HepG2 (cell line): ENCODE results near the gene ARHGAP26. TPM values are rescaled to one million over a fixed set of nuclear protein-coding genes. Genes with fewer than 3 reads are reported as not detected.

Source experiments
- EED ChIP-seq: sonication (generic); formaldehyde crosslinking; IDR thresholded peaks from 2 replicates; pipeline ENCODE4 v1.5.0; 2020; ENCODE audit warnings: mild to moderate bottlenecking, missing genetic modification reagents
- HDAC2 ChIP-seq: sonication (generic); formaldehyde crosslinking; IDR thresholded peaks from 2 replicates; pipeline ENCODE4 v1.4.0; 2020; ENCODE audit warnings: missing genetic modification reagents
- HMG20A ChIP-seq: IDR thresholded peaks from 2 replicates; pipeline ENCODE4 v1.6.1; 2016; ENCODE audit warnings: borderline replicate concordance
- IRF2 ChIP-seq: IDR thresholded peaks from 2 replicates; pipeline ENCODE4 v1.6.1; 2018; ENCODE audit warnings: missing genetic modification reagents, missing compliant biosample characterization
- KDM1A ChIP-seq: IDR thresholded peaks from 2 replicates; pipeline ENCODE4 v1.6.1; 2016; ENCODE audit warnings: missing compliant biosample characterization
- MAF1 ChIP-seq: sonication (generic); formaldehyde crosslinking; IDR thresholded peaks from 2 replicates; pipeline ENCODE4 v1.5.0; 2020; ENCODE audit warnings: missing genetic modification reagents, borderline replicate concordance
- NCOA1 ChIP-seq: sonication (generic); formaldehyde crosslinking; IDR thresholded peaks from 2 replicates; pipeline ENCODE4 v1.9.0; 2021; ENCODE audit warnings: missing genetic modification reagents
- PAX8 ChIP-seq: sonication (generic); formaldehyde crosslinking; IDR thresholded peaks from 2 replicates; pipeline ENCODE4 v1.8.0; 2022; ENCODE audit warnings: mild to moderate bottlenecking, missing genetic modification reagents, borderline replicate concordance
- RXRB ChIP-seq: IDR thresholded peaks from 2 replicates; pipeline ENCODE4 v1.6.1; 2016; ENCODE audit warnings: borderline replicate concordance, missing genetic modification reagents, missing compliant biosample characterization
- SALL2 ChIP-seq: sonication (generic); formaldehyde crosslinking; IDR thresholded peaks from 2 replicates; pipeline ENCODE4 v1.8.1; 2023; ENCODE audit warnings: mild to moderate bottlenecking, missing genetic modification reagents, inconsistent platforms
- TMF1 ChIP-seq: sonication (generic); formaldehyde crosslinking; IDR thresholded peaks from 2 replicates; pipeline ENCODE4 v1.8.1; 2022; ENCODE audit warnings: low read depth, missing genetic modification reagents
- ZNF274 ChIP-seq: sonication (generic); formaldehyde crosslinking; IDR thresholded peaks from 2 replicates; pipeline ENCODE4 v1.5.1; 2020; ENCODE audit warnings: mild to moderate bottlenecking, missing genetic modification reagents
- ZNF557 ChIP-seq: sonication (generic); formaldehyde crosslinking; IDR thresholded peaks from 2 replicates; pipeline ENCODE4 v1.4.0; 2020; ENCODE audit warnings: missing genetic modification reagents
- ZNF879 ChIP-seq: sonication (generic); formaldehyde crosslinking; IDR thresholded peaks from 2 replicates; pipeline ENCODE4 v1.8.1; 2023; ENCODE audit warnings: missing genetic modification reagents
- polyA plus RNA-seq, 8 experiments: library from polyadenylated mRNA; depleted of rRNA in 3 of 8; stranded (reverse) in 7 of 8; unstranded in 1 of 8; fragments of >200 nt; fragmentation: Illumina TruSeq in 4 of 8; extraction: Trizol in 4 of 8; gene quantifications; 2 replicates each; pipeline versions ENCODE4 v1.2.1 to v1.2.3, GENCODE V29; 2011 to 2016; ENCODE audit warnings: low read depth in 4 of 8, missing spikeins in 1 of 8, mixed read lengths in 1 of 8; ENCODE audit not compliant: insufficient read depth in 1 of 8
- total RNA-seq, 5 experiments: library from RNA; depleted of rRNA; stranded (reverse); fragments of >200 nt; fragmentation: Illumina TruSeq; extraction: Trizol; gene quantifications; 2 replicates each; pipeline ENCODE4 v1.2.3, GENCODE V29; 2016; ENCODE audit warnings: low read depth in 1 of 5
- TF ChIP-seq, protein P1 (sequence below): sonication (generic); formaldehyde crosslinking; IDR thresholded peaks from 2 replicates; pipeline ENCODE4 v1.4.0; 2020; ENCODE audit warnings: mild to moderate bottlenecking, missing genetic modification reagents
- TF ChIP-seq, protein P2 (sequence below): sonication (generic); formaldehyde crosslinking; IDR thresholded peaks from 2 replicates; pipeline ENCODE4 v1.4.0; 2020; ENCODE audit warnings: missing genetic modification reagents
- TF ChIP-seq, protein P3 (sequence below): sonication (generic); formaldehyde crosslinking; IDR thresholded peaks from 2 replicates; pipeline ENCODE4 v1.4.0; 2020; ENCODE audit warnings: mild to moderate bottlenecking, missing genetic modification reagents
- TF ChIP-seq, protein P4 (sequence below): sonication (generic); formaldehyde crosslinking; conservative IDR thresholded peaks from 2 replicates; pipeline ENCODE4 v1.4.0; 2020; ENCODE audit warnings: mild to moderate bottlenecking, missing genetic modification reagents, moderate library complexity
- TF ChIP-seq, protein P5 (sequence below): IDR thresholded peaks from 2 replicates; pipeline ENCODE4 v1.6.1; 2016; ENCODE audit warnings: low read depth

Gene ARHGAP26
- total and polyA plus RNA-seq, 2 of the 13 experiments (the other 11 are each of a cell fraction or from before 2014, with no cell fraction given): 9.6 to 18.2 TPM

DNA sequence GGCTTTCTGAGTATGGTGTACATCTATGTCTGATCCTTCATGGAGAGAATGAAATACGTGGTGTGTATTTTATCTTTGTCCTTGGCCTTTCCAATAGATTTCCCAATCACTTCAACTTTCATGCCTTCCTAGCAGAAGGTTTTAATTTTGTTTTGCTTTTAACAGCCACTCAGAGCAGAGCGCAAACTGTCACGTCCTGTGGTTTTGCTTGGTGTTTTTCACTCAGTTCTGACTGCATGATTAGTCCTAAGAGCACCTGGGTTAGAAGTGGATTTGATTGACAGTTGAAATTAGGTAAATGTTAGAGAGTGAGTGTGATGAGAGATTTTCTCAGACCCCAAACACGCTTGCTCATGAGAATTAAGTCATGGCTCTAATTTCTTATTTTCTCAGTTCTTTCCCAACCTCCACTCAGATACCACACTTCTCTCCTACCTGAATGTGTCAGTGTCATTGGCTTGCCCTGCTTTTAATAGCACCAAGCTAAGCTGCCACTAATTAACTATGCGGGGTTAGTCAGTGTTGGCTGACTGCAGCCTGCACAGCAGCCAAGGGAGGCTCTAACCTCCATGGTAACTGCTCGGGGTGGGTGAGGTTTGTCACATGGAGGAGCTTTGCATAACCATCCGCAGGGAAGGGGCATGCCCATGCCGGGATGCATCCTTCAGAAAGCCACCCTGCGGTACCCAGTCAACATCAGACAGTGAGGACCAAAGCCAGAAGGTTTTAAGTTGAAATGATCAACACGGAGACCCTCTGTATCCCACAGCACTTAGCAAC is 459.9 kb downstream of the ARHGAP26 start (continued):
- TF ChIP-seq EED (CRISPR knock-in tag) (no peak), HMG20A (CRISPR knock-in tag) (peak; percentile 42; the same call in 1 of the 2 replicates), NCOA1 (CRISPR knock-in tag) (no peak), ZNF274 (CRISPR knock-in tag) (no peak), PAX8 (CRISPR knock-in tag) (no peak), ZNF557 (CRISPR knock-in tag) (no peak), SALL2 (no peak), KDM1A (no peak), IRF2 (CRISPR knock-in tag) (peak; percentile 12; the same call in 1 of the 2 replicates), MAF1 (CRISPR knock-in tag) (no peak), RXRB (CRISPR knock-in tag) (peak; percentile 37; the same call in 1 of the 2 replicates), HDAC2 (no peak), TMF1 (CRISPR knock-in tag) (no peak), ZNF879 (CRISPR knock-in tag) (no peak)
- TF ChIP-seq, protein P1, sequence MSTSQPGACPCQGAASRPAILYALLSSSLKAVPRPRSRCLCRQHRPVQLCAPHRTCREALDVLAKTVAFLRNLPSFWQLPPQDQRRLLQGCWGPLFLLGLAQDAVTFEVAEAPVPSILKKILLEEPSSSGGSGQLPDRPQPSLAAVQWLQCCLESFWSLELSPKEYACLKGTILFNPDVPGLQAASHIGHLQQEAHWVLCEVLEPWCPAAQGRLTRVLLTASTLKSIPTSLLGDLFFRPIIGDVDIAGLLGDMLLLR: no peak
- TF ChIP-seq, protein P2, sequence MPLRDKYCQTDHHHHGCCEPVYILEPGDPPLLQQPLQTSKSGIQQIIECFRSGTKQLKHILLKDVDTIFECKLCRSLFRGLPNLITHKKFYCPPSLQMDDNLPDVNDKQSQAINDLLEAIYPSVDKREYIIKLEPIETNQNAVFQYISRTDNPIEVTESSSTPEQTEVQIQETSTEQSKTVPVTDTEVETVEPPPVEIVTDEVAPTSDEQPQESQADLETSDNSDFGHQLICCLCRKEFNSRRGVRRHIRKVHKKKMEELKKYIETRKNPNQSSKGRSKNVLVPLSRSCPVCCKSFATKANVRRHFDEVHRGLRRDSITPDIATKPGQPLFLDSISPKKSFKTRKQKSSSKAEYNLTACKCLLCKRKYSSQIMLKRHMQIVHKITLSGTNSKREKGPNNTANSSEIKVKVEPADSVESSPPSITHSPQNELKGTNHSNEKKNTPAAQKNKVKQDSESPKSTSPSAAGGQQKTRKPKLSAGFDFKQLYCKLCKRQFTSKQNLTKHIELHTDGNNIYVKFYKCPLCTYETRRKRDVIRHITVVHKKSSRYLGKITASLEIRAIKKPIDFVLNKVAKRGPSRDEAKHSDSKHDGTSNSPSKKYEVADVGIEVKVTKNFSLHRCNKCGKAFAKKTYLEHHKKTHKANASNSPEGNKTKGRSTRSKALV (CRISPR knock-in tag): no peak
- TF ChIP-seq, protein P3, sequence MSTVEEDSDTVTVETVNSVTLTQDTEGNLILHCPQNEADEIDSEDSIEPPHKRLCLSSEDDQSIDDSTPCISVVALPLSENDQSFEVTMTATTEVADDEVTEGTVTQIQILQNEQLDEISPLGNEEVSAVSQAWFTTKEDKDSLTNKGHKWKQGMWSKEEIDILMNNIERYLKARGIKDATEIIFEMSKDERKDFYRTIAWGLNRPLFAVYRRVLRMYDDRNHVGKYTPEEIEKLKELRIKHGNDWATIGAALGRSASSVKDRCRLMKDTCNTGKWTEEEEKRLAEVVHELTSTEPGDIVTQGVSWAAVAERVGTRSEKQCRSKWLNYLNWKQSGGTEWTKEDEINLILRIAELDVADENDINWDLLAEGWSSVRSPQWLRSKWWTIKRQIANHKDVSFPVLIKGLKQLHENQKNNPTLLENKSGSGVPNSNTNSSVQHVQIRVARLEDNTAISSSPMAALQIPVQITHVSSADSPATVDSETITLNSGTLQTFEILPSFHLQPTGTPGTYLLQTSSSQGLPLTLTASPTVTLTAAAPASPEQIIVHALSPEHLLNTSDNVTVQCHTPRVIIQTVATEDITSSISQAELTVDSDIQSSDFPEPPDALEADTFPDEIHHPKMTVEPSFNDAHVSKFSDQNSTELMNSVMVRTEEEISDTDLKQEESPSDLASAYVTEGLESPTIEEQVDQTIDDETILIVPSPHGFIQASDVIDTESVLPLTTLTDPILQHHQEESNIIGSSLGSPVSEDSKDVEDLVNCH: no peak
- TF ChIP-seq, protein P4, sequence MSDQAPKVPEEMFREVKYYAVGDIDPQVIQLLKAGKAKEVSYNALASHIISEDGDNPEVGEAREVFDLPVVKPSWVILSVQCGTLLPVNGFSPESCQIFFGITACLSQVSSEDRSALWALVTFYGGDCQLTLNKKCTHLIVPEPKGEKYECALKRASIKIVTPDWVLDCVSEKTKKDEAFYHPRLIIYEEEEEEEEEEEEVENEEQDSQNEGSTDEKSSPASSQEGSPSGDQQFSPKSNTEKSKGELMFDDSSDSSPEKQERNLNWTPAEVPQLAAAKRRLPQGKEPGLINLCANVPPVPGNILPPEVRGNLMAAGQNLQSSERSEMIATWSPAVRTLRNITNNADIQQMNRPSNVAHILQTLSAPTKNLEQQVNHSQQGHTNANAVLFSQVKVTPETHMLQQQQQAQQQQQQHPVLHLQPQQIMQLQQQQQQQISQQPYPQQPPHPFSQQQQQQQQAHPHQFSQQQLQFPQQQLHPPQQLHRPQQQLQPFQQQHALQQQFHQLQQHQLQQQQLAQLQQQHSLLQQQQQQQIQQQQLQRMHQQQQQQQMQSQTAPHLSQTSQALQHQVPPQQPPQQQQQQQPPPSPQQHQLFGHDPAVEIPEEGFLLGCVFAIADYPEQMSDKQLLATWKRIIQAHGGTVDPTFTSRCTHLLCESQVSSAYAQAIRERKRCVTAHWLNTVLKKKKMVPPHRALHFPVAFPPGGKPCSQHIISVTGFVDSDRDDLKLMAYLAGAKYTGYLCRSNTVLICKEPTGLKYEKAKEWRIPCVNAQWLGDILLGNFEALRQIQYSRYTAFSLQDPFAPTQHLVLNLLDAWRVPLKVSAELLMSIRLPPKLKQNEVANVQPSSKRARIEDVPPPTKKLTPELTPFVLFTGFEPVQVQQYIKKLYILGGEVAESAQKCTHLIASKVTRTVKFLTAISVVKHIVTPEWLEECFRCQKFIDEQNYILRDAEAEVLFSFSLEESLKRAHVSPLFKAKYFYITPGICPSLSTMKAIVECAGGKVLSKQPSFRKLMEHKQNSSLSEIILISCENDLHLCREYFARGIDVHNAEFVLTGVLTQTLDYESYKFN: 0 out of 2 replicates have a peak, but pooled peaks have one; percentile 11
- TF ChIP-seq, protein P5, sequence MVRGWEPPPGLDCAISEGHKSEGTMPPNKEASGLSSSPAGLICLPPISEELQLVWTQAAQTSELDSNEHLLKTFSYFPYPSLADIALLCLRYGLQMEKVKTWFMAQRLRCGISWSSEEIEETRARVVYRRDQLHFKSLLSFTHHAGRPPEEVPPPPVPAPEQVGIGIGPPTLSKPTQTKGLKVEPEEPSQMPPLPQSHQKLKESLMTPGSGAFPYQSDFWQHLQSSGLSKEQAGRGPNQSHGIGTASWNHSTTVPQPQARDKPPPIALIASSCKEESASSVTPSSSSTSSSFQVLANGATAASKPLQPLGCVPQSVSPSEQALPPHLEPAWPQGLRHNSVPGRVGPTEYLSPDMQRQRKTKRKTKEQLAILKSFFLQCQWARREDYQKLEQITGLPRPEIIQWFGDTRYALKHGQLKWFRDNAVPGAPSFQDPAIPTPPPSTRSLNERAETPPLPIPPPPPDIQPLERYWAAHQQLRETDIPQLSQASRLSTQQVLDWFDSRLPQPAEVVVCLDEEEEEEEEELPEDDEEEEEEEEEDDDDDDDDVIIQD (CRISPR knock-in tag): peak; percentile 64
